Lower lobe of right lung (tissue), 2 donors: ENCODE data around the gene DOK1. TPM values are rescaled to one million over a fixed set of nuclear protein-coding genes. Genes with fewer than 3 reads are reported as not detected.
"Not testable (repeated sequence)": the region's sequence is repeated elsewhere in the genome, so short reads cannot be mapped to it uniquely, and the experiment has no call there.

Experiments used
- ATAC-seq, 2 donors: fragments of 200-7000 bp; cut with Tn5 transposase; one replicate each; pipeline ENCODE4 v1.9.1; 2020 to 2022; ENCODE audit warnings: mild to moderate bottlenecking in 2 of 2, moderate library complexity in 2 of 2
- DNase-seq: peaks from one replicate; pipeline ENCODE4 v3.0.0-alpha.2; 2020
- H3K27ac ChIP-seq: fragments of 200-600 bp; one replicate; pipeline ENCODE4 v1.8.0; 2022
- H3K27me3 ChIP-seq: fragments of 200-600 bp; one replicate; pipeline ENCODE4 v1.8.0; 2022; ENCODE audit warnings: low read depth
- H3K36me3 ChIP-seq: fragments of 200-600 bp; one replicate; pipeline ENCODE4 v1.8.0; 2022; ENCODE audit warnings: mild to moderate bottlenecking
- H3K4me1 ChIP-seq: fragments of 200-600 bp; one replicate; pipeline ENCODE4 v1.8.0; 2022
- H3K4me3 ChIP-seq: fragments of 200-600 bp; one replicate; pipeline ENCODE4 v1.8.0; 2022; ENCODE audit warnings: mild to moderate bottlenecking
- H3K9me3 ChIP-seq: fragments of 200-600 bp; one replicate; pipeline ENCODE4 v1.8.0; 2022
- CTCF ChIP-seq: fragments of 200-600 bp; IDR thresholded peaks from one replicate; pipeline ENCODE4 v1.8.0; 2022; ENCODE audit warnings: antibody characterized with exemption, mild to moderate bottlenecking
- intact Hi-C: fragments of 100-400 bp; cut with DNase I; formaldehyde crosslinking; loops from one replicate; pipeline ENCODE4 v1.11.0; 2022
- total RNA-seq: library from RNA; stranded (reverse); fragmentation: NEBNext Ultra II Directional; extraction: Animal tissue kit (Norgen Biotek cat#: 25700); gene quantifications from one replicate; pipeline ENCODE4 v1.2.1, GENCODE V29; 2021
- donor health status: DM: no; HTN: yes; CAD: no; lungs with severe emphysema.

DOK1 gene
- total RNA-seq, 1 donor from 2014 or later: 38.4 TPM

DNA sequence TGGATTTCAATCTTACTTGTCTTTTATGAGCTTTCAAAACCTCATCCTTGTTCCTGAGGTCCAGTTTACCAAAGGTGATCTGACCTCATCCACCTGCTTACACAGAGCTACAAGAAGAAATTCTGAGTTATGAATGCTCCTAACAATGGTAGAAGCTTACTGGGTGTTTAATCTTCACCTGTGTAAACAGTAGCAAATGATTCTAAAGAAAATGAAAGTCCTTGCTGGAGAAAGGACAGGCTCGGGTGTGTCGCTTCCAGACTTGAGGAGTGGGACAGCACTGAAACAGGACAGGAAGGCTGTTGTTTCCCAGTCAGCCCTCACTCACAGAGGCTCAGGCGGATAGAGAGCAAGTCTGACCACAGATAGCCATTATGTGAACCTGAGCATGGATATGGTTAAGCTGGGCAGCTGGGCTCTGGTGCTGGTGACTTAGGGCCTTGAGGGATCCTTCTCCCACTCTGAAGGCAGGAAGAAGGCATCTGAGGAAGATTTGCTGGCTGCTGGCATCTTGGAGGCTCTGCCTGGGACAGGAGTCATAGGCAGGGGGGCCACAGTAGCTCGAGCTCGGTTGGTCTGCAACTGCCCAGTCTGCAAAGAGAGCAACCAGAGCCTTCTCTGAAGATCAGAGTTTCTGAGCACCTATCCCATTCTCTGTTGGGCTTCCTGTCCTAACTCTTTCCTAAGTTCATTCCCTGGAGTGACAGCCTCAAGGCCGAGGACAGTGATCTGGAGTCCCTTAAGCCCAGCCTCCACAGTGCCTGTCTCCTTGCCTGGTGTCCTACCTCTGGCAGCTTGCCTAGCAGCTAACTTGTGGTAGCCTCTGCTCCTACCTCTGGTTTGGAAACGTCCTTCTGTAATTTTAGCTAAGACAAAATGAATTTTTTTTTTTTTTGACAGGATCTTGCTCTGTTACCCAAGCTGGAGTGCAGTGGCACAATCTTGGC, 4.0 kb downstream of the DOK1 start:
- intact Hi-C loops: no loop called here

GRCh38 chr2:74559912-74560311, 5.4 kb downstream of the DOK1 start:
- DNase-seq (no peak), ATAC-seq (no peak)
- Histone ChIP-seq H3K9me3 (no peaks in the 10 kb centered on the region), H3K4me3 (no peak overlapping the region), H3K36me3 (peaks cover 12% of the 10 kb centered on the region), H3K4me1 (peaks cover 7% of the 10 kb centered on the region), H3K27ac (no peak overlapping the region), H3K27me3 (no peaks in the 10 kb centered on the region)
- intact Hi-C loops: no loop called here
- no peak for TF ChIP-seq CTCF

More for the DNA sequence above, 4.0 kb downstream of the DOK1 start:
- Histone ChIP-seq H3K4me3 (no peak overlapping the region), H3K4me1 (peaks cover 9% of the 10 kb centered on the region), H3K27ac (no peak overlapping the region), H3K9me3 (no peaks in the 10 kb centered on the region), H3K36me3 (peaks cover 12% of the 10 kb centered on the region), H3K27me3 (no peaks in the 10 kb centered on the region)
- ATAC-seq (no peak), DNase-seq (no peak)
- no peak for TF ChIP-seq CTCF

DNA sequence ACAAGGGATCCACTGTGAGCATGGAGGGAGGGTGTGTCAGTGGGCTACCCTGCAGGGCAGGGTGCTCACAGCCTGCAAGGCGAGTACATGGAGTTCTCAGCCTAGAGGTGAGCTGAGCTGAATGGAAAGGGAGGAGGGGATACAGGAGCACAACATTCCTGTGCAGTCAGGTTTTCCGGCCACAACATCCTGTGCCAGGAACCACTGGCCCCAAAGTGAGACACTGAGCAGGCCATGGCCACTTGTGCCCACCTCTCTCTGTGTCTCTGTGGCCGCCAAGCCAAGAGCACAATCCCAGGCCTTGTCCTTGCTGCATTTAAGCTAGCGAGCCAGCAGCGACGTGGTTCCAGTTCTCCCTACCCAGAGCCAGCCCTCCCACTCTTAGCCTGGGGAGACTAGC, 6.1 kb downstream of the DOK1 start:
- no peak for ATAC-seq
- H3K9me3 ChIP-seq: no peaks in the 10 kb centered on the region
- no peak for DNase-seq
- H3K36me3 ChIP-seq: peaks cover 12% of the 10 kb centered on the region
- intact Hi-C loops: no loop called here
- TF ChIP-seq CTCF: no peak
- H3K27ac ChIP-seq: no peak overlapping the region
- H3K4me3 ChIP-seq: no peak overlapping the region
- H3K4me1 ChIP-seq: peaks cover 2% of the 10 kb centered on the region
- H3K27me3 ChIP-seq: no peaks in the 10 kb centered on the region

DNA sequence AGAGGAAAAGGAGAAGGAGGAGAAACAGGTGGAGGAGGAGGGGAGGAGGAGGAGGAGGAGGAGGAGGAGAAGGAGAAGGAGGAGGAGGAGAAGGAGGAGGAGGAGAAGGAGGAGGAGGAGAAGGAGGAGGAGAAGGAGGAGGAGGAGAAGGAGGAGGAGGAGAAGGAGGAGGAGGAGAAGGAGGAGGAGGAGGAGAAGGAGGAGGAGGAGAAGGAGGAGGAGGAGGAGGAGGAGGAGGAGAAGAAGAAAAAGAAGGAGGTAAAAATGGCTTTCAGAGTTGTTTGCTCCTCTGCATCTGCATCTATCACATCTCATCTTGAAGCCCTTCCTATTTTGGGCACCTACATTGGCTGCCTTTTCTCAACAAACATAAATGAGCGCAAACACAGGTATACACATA, 6.5 kb downstream of the DOK1 start:
- H3K4me1 ChIP-seq, ATAC-seq, intact Hi-C loops, H3K27ac ChIP-seq, H3K36me3 ChIP-seq, H3K4me3 ChIP-seq, DNase-seq, H3K27me3 ChIP-seq, H3K9me3 ChIP-seq: not testable (repeated sequence)

DNA sequence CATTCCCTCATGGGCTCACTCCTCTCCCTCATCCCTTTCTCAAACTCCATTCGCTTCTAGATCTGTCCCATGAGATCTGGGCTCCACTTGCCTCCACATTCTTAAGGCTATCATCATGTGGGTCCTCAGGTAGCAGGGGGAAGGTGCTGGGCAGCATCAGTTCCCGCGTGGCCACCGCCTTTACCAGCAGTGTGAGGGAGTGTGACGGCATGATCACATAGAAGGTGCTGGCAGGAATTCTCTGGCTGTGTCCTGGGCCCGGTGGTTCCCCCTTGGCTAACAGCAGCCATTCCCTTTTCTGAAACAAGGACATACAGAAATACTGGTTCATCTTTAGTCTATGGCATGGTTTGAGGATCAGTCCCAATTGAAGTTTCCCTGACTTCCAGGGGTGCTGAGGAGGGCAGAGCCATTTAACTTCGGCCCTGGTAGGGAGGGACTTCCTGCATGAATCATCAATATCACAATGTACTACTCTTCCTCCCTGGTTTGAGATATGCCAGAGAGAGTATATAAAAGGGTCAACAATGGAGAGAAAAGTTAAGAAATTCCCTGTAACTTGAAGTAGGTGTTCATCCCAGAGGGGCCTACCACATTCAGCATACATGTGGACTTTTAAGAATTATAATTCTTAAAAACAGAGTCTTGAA, 7.7 kb downstream of the DOK1 start:
- no peak for TF ChIP-seq CTCF

GRCh38 chr2:74564222-74564621, 9.7 kb downstream of the DOK1 start:
- no peaks in the 10 kb centered on the region for H3K9me3 ChIP-seq
- H3K27me3 ChIP-seq: no peaks in the 10 kb centered on the region
- no peak overlapping the region for H3K27ac ChIP-seq
- TF ChIP-seq CTCF: no peak
- intact Hi-C loops: no loop called here
- no peak for DNase-seq
- peaks cover 12% of the 10 kb centered on the region for H3K4me1 ChIP-seq
- ATAC-seq: no peak
- no peak overlapping the region for H3K4me3 ChIP-seq
- no peaks in the 10 kb centered on the region for H3K36me3 ChIP-seq

More for the DNA sequence above, 7.7 kb downstream of the DOK1 start:
- intact Hi-C loops: no loop called here
- Histone ChIP-seq H3K27me3 (no peaks in the 10 kb centered on the region), H3K9me3 (no peaks in the 10 kb centered on the region), H3K4me3 (no peak overlapping the region), H3K27ac (no peak overlapping the region), H3K36me3 (no peaks in the 10 kb centered on the region), H3K4me1 (no peaks in the 10 kb centered on the region)
- ATAC-seq (no peak), DNase-seq (no peak)
